Activated CD8-positive, alpha-beta memory T cell treated with anti-CD3 and anti-CD28 coated beads, Interleukin-2, amount 50 U/mL, for 1 hour (primary cell): ENCODE measurements around the gene ZER1.
A peak's percentile ranks its signal among the peaks of the same experiment; 100 is the strongest.
"Not testable (repeated sequence)": the region's sequence is repeated elsewhere in the genome, so short reads cannot be mapped to it uniquely, and the experiment has no call there.

Experiments used
- DNase-seq: peaks from one replicate; pipeline ENCODE4 v3.0.0-alpha.2; 2020; ENCODE audit errors: extremely low read depth

ZER1 gene

GRCh38 chr9:128693738-128694137 lies 78.0 kb downstream of the ZER1 start:
- not testable (repeated sequence) for DNase-seq

- no peak for DNase-seq
Observed at GRCh38 chr9:128690684-128691034, 81.1 kb downstream of the ZER1 start.

- DNase-seq: no peak
Observed at GRCh38 chr9:128689820-128690683, 81.7 kb downstream of the ZER1 start.

GRCh38 chr9:128689293-128689774 lies 82.4 kb downstream of the ZER1 start:
- no peak for DNase-seq

- peak; percentile 71 for DNase-seq
Observed at GRCh38 chr9:128688501-128689292, 83.0 kb downstream of the ZER1 start, which contains the start of gene SET. SET (plus strand) TSS chr9:128689222; CDS start chr9:128689583, 361 bp downstream.

GRCh38 chr9:128687453-128687852 lies 84.3 kb downstream of the ZER1 start:
- DNase-seq: no peak

- DNase-seq: no peak
Observed at GRCh38 chr9:128685636-128686489, 85.9 kb downstream of the ZER1 start.

GRCh38 chr9:128684325-128685199 lies 87.2 kb downstream of the ZER1 start:
- no peak for DNase-seq

GRCh38 chr9:128684065-128684324 lies 87.7 kb downstream of the ZER1 start:
- no peak for DNase-seq

- DNase-seq: no peak
Observed at GRCh38 chr9:128683340-128684064, 88.2 kb downstream of the ZER1 start.
